Limb (tissue), 2 donors: ENCODE results near the gene INVS.
A peak's percentile ranks its signal among the peaks of the same experiment; 100 is the strongest.
"Not testable (repeated sequence)": the region's sequence is repeated elsewhere in the genome, so short reads cannot be mapped to it uniquely, and the experiment has no call there.

ENCODE experiments used
- DNase-seq, 2 donors: peaks; one replicate each; pipeline ENCODE4 v3.0.0-alpha.2; 2016; ENCODE audit errors: extremely low spot score in 2 of 2

Gene INVS, protein sequence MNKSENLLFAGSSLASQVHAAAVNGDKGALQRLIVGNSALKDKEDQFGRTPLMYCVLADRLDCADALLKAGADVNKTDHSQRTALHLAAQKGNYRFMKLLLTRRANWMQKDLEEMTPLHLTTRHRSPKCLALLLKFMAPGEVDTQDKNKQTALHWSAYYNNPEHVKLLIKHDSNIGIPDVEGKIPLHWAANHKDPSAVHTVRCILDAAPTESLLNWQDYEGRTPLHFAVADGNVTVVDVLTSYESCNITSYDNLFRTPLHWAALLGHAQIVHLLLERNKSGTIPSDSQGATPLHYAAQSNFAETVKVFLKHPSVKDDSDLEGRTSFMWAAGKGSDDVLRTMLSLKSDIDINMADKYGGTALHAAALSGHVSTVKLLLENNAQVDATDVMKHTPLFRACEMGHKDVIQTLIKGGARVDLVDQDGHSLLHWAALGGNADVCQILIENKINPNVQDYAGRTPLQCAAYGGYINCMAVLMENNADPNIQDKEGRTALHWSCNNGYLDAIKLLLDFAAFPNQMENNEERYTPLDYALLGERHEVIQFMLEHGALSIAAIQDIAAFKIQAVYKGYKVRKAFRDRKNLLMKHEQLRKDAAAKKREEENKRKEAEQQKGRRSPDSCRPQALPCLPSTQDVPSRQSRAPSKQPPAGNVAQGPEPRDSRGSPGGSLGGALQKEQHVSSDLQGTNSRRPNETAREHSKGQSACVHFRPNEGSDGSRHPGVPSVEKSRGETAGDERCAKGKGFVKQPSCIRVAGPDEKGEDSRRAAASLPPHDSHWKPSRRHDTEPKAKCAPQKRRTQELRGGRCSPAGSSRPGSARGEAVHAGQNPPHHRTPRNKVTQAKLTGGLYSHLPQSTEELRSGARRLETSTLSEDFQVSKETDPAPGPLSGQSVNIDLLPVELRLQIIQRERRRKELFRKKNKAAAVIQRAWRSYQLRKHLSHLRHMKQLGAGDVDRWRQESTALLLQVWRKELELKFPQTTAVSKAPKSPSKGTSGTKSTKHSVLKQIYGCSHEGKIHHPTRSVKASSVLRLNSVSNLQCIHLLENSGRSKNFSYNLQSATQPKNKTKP

DNA sequence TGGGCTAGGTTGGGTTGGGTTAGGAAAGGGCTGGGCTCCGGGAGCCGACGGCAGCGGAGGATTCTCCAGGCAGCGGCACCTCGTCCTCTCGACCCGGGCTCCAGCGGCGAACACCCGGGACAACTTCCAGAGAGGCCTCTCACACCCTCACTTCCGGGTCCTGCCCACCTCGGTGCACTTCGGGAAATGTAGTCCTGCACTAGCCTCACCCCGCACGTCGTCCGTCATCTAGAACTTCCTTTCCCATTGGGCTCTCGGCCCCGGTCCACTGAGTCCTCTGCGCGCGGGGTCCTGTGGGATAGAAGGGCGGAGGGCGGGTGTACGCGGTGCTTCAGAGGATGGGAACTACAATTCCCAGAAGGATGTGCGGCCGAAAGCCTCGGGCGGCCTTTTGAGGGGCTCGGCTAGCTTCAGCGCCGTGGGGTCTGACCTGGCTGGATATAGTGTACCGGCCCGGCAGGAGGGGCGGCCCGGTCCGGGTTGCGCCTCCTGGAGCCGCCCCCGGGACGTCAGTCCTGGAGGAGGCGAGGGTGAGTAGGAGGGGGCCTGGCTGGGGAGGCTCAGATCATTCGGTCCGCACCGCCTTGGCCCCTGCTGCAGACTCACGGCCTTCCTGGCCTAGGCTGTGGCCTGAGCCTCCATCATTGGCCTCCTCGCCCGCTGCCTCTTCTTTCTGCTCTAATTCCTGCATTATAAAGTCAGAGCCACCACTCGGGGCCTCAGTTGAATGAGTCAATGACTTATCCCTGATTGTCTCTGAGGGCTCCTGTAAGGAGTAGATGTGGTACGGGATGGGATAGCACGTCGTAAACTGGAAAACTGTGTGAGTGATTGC, at the start of gene INVS, which contains the start of gene ERP44:
TSS of gene INVS (plus strand) at position 357 of the 835 bp plus-strand sequence. CDS start 5,279 bp downstream, outside the sequence.
TSS of gene ERP44 (minus strand) at position 114 of the 835 bp plus-strand sequence. CDS start 160 bp downstream, outside the sequence.
- DNase-seq: peak; percentile 99

DNA sequence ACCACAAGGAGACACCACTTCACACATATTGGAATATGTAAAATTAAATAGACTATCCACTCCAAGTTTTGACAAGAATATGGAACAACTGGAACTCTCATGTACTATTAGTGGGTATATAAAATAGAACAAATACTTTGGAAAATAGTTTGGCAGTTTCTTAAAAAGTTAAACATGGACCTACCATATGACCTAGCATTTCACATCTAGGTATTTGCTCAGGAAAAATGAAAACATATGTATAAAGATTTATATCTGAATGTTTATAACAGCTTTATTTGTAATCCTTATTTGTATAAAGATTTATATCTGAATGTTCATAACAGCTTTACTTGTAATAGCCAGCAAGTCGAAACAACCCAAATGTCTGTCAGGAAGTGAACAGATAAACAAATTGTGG, 49.5 kb upstream of the INVS start:
- no peak for DNase-seq

DNA sequence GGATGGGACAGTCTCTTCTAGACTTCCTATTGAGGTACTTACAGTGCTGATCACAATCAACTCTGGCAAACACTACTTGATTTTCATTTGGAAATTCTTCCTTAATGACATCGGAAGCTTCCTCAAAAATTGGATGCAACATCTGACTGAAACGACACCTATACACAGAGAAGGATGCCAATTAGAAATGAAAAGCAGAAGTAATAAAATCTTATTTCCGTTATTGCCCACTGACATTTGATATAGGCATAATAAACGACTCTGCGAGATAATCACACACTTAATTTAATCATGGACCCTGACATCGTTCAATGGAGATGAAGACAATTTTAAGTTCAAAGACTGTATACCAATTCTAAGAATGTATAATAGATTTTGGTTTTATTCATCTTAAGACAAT, 46.7 kb upstream of the INVS start:
- DNase-seq: no peak

DNA sequence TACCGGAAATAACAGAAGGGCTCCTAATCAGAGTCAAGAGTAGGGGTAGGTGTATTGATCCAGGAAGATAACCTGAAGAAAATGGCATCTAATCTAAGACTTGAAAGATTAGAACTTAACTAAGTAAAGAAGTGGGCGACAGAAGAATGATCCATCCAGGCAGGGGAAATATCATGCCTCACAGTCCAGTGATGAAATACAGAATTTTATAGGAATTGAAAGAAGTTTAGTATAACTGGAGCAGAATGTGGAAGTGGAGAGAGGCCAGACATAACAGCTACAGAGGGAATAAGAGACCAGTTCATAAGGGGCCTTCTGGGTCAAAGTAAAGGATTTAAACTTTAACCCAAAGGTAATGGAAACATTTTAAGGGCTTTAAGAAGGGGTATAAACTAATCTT, 42.5 kb upstream of the INVS start:
- no peak for DNase-seq

DNA sequence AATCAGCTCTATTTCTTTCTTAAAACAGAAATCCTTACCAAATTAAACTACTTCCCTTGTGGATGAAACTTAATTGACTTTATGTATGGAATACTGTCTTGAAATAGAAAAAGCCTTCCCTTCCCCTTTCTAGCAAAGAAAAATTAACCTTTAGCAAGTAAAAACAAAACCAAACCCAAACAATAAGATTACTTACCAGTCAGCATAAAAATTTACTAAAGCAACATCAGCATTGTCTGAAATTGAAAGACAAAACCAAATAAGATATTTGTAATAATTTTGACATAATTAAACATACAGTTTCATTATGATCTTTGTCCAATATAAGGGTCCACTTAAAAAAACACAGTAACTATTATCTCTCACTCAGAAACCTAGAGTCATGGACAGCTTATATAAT, 41.4 kb upstream of the INVS start:
- DNase-seq: no peak

DNA sequence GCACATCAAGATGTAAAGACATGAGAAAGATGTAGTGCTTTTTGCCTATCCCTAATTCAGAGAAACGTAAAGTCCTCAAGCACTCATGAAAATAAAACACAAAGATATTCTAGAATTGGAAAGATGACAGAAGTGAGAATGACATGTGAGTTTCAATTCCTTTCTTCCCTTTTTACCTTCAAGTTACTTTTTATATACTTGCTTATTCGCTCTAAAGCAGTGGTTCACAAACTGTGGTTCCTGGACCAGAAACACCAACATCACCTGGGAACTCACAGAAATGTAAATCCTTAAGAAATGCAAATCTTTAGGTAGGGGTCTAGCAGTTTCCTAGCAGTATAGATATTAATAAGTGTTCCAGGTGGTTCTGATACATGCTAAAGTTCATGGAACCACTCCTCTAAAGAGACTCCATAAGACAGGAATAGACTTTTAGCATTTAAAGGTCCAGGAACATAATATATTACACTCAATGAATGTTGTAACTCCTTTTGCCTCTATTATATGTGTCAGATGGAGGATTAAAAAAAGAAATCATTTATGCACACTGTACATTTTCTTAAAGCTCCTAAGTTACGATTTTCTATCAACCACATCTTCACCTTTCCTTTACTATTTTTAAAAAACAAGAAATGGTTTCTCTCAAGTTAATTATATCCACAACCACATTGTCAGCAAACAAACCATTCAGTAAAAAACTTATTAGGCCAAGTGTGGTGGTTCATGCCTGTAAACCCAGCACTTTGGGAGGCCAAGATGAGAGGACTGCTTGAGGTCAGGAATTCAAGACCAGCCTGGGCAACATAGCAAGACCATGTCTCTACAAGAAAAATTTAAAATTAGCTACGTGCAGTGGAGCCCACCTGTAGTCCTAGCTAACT, 40.1 kb upstream of the INVS start:
- DNase-seq: no peak

DNA sequence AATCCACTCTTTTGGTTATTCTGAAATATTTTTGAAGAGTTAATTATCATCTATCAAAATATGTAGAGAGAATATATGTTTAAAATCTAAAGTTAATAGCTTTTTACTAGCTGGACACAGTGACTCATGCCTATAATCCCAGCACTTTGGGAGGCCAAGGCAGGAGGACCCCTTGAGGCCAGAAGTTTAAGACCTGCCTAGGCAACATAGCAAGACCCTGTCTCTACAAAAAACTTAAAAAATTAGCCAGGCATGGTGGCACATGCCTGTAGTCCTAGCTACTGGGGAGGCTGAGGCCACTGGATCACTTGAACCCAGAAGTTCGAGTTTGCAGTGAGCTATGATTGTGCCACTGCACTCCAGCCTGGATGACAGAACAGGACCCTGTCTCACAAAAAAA, 36.4 kb upstream of the INVS start:
- not testable (repeated sequence) for DNase-seq

DNA sequence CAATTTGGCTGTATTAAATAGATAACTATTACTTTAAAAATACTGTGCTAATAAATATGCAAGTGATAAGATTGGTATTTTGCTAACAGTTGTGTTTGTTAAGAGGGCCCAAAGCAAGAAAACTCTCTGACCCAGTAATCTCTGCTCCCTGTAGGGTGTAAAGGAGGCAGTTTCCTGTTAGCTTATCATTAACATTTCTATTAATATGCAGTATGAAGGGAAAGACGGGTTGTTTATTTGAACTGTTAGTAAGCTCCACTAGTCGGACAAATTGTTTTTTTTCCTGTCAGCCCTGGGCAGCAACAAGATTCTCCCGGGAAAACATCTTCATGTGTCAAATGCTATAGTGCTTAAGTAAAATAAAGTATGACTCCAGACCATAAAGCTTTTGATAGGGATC, 35.9 kb upstream of the INVS start:
- no peak for DNase-seq

DNA sequence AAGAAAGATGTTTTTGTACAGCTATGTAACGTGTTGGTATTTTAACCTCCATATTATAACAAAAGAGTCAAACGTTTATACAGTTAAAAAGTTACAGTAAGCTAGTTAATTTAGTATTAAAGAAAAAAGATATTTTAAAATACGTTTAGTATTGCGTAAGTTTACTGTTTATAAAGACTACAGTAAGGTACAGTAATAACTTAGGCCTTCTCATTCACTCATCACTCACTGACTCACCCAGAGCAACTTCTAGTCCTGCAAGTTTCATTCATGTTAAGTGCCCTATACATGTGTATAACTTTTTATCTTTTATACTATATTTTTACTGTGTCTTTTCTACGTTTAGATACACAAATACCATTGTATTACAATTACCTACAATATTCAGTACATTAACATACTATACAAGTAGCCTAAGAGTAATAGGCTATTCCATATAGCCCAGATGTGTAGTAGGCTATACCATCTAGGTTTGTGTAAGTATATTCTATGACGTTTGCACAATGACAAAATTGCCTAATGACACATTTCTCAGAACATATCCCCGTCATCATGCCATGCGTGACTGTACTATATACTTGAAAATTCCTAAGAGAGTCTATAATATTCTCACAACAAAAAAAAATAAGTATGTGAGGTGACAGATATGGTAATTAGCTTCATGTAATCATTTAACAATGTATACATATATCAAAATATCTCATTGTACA, 34.0 kb upstream of the INVS start:
- DNase-seq: no peak

DNA sequence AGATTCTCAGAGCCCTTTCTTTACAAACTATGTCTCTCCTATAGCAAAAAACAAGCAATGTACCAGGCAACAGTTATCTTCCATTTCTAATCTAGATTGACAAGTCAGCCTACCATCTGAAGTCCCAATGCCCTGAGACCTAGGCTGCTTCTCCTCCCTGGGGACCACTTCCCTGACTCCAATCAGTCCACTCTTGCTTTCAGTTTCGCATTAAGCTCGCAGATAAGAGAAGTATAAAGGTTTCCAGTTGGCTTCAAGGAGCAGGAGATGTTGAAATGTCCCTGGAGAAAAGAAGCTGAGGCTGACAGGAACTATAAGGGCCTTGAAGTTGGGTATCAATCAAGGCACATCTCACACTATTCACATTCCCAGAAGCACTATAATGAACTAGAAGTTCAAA, 32.5 kb upstream of the INVS start:
- DNase-seq: no peak

DNA sequence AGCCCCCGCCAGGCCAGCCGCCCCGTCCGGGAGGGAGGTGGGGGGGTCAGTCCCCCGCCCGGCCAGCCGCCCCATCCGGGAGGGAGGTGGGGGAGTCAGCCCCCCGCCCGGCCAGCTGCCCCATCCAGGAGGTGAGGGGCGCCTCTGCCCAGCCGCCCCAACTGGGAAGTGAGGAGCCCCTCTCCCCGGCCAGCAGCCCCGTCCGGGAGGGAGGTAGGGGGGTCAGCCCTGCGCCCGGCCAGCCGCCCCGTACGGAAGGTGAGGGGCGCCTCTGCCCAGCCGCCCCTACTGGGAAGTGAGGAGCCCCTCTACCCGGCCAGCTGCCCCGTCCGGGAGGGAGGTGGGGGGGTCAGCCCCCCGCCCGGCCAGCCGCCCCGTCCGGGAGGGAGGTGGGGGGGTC, 31.1 kb upstream of the INVS start:
- not testable (repeated sequence) for DNase-seq

DNA sequence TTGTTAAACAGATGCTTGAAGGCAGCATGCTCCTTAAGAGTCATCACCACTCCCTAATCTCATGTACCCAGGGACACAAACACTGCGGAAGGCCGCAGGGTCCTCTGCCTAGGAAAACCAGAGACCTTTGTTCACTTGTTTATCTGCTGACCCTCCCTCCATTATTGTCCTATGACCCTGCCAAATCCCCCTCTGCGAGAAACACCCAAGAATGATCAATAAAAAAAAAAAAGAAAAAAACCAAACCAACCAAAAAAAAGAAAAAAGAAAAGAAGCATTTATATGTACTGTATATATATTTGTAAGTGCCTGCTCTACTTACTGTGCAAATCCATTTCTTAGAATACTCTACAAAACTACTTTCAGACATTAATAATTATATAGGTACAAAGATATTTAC, 30.0 kb upstream of the INVS start:
- not testable (repeated sequence) for DNase-seq

DNA sequence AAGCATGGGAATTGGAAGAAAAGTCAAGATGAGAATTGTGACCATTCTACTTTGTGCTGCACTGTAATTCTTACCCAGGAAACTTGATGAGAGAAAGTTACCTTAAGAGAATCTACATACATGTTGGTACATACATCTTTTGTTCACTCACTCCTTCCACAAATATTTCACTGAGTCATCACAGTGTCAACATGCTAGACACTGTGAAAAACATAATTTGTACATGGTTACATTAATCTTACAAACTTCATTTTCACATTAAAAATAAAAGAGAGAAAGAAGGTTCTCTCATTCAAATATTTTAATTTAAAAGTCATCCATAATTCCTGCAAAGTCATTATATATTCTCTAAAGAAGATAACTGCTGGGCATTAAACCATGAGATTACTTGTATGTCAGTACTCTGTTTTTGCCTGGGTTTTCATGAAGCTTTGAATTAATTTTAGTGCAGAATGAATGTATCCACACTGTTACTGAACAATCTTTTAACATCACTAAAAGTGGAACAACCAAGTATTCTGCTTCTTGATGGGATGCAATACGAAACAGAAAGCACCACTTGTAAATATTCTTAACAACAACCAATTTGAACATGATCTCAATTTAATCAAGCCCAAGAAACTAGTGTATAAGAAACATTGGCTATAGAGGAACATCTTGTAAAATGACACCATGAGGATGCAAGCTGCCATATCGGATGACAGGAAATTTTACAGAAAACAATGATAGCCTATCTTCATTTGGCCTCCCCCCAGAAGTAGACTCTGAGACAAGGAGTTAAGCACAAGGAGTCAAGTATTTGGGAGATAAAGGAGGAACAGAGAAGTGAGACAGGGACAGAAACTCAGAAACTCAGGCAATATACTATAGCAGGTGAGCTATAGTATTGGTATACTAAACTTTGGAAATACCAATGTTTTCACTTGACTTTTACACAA, 28.7 kb upstream of the INVS start:
- DNase-seq: no peak

DNA sequence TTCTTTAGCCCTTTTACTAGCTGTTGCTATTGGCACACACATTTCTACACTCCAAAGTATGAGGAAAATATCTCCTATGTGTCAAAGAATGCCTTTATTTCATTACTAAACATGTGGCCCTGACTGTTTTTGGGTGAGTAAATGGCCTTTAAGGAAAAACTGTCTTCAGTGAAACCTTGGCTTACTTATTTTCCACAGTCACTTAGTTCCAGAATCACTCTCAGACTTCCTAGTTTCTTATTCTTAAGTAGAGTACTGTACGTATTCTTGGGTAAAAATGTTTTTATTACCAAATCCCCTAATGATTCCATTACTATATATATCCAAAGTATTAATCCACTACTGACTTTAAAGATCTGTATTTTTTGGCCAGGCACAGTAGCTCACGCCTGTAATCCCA, 27.8 kb upstream of the INVS start:
- DNase-seq: no peak

DNA sequence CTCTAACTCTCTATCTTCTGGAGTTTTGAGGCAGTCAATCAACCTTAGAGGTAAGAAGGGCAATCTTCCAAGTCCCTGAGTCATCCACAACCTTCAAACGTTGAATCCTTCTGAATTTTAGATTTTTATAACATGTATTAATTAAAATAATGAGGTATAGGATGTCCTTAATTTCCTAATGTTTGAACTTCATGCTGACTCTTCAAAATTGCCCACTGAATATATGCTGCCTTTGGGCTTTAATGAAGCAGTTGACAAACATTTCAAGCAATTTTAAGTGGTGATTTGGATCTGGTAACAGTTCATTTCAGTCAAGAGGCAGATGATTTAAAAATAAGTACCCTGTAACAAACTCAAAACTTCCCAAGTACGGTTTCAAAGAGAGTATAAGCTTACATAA, 26.2 kb upstream of the INVS start:
- no peak for DNase-seq

DNA sequence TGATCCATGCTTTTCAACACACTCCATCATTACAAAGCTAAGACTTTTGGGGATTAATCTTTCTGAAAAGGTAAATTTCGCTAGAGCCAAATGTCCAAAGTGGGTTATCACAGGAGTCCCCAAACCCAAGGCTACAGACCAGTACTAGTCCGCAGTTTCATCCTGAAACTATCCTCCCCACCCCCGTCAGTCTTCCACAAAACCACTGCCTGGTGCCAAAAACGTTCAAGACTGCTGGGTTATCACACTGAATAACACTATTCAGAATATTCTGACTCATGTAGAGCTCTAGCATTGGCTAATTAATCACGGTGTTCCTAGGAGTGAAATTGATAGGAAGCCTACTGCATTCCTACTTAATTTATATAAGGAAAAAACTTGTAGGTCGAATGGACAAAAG, 24.9 kb upstream of the INVS start:
- DNase-seq: no peak

DNA sequence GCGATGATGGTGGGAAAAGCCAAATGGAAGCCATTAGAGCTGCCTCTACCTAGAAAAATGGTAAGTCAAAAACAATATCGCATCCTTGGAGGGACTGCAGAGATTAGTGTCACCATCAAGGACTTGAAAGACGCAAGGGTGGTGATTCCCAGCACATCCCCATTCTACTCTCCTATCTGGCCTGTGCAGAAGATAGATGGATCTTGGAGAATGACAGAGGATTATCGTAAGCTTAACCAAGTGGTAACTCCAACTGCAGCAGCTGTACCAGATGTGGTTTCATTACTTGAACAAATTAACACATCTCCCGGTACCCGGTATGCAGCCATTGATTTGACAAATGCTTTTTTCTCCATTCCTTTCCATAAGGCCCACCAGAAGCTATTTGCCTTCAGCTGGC, 24.1 kb upstream of the INVS start:
- no peak for DNase-seq

DNA sequence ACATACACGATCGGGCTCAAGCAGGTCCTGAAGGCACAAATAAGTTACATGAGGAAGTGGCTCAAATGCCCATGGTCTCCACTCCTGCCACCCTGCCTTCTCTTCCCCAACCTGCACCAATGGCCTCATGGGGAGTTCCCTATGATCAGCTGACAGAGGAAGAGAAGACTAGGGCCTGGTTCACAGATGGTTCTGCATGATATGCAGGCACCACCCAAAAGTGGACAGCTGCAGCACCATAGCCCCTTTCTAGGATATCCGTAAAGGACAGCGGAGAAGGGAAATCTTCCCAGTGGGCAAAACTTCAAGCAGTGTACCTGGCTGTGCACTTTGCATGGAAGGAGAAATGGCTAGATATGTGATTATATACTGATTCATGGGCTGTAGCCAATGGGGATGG, 22.8 kb upstream of the INVS start:
- not testable (repeated sequence) for DNase-seq
